Astrocyte of the spinal cord (primary cell): ENCODE data around the gene KANSL1.
"Not testable (repeated sequence)": the region's sequence is repeated elsewhere in the genome, so short reads cannot be mapped to it uniquely, and the experiment has no call there.

Experiments used
- DNase-seq: peaks from one replicate; pipeline ENCODE4 v3.0.0; 2011; ENCODE audit warnings: low read depth, low spot score
- H3K4me3 ChIP-seq: 2 replicates; pipeline ENCODE4 v1.5.1; 2011; ENCODE audit warnings: low read depth, mild to moderate bottlenecking, low read length, moderate library complexity
- CTCF ChIP-seq: IDR thresholded peaks from 2 replicates; pipeline ENCODE4 v1.5.1; 2012; ENCODE audit warnings: low read depth, mild to moderate bottlenecking, low read length, inconsistent platforms
- in situ Hi-C: cut with HindIII; loops from 2 replicates; pipeline ENCODE4 v1.10.0; 2017; ENCODE audit warnings: low sequenced_read_pairs

KANSL1 gene

GRCh38 chr17:46025510-46026165 lies 167.6 kb downstream of the KANSL1 start:
- in situ Hi-C loops, result no loop called here
- DNase-seq, result no peak
- no peak overlapping the region for H3K4me3 ChIP-seq
- no peak for TF ChIP-seq CTCF

DNA sequence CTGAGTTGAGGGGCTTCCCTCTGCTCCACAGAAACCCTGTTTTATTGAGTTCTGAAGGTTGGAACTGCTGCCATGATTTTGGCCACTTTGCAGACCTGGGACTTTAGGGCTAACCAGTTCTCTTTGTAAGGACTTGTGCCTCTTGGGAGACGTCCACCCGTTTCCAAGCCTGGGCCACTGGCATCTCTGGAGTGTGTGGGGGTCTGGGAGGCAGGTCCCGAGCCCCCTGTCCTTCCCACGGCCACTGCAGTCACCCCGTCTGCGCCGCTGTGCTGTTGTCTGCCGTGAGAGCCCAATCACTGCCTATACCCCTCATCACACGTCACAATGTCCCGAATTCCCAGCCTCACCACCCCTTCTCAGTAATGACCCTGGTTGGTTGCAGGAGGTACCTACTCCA lies 168.2 kb downstream of the KANSL1 start:
- in situ Hi-C loops, result no loop called here
- DNase-seq, result no peak
- no peak overlapping the region for H3K4me3 ChIP-seq
- no peak for TF ChIP-seq CTCF

GRCh38 chr17:46024590-46024989 lies 168.6 kb downstream of the KANSL1 start:
- TF ChIP-seq CTCF, result no peak
- in situ Hi-C loops, result no loop called here
- no peak overlapping the region for H3K4me3 ChIP-seq
- no peak for DNase-seq

DNA sequence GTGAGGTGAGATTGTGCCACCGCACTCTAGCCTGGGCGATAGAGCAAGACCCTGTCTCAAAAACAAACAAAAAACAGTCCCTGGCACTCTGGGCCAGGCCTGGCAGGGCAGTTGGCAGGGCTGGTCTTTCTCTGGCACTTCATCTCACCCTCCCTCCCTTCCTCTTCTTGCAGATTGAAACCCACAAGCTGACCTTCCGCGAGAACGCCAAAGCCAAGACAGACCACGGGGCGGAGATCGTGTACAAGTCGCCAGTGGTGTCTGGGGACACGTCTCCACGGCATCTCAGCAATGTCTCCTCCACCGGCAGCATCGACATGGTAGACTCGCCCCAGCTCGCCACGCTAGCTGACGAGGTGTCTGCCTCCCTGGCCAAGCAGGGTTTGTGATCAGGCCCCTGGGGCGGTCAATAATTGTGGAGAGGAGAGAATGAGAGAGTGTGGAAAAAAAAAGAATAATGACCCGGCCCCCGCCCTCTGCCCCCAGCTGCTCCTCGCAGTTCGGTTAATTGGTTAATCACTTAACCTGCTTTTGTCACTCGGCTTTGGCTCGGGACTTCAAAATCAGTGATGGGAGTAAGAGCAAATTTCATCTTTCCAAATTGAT lies 169.3 kb downstream of the KANSL1 start:
- DNase-seq, result no peak
- in situ Hi-C loops, result no loop called here
- no peak for TF ChIP-seq CTCF
- no peak overlapping the region for H3K4me3 ChIP-seq

DNA sequence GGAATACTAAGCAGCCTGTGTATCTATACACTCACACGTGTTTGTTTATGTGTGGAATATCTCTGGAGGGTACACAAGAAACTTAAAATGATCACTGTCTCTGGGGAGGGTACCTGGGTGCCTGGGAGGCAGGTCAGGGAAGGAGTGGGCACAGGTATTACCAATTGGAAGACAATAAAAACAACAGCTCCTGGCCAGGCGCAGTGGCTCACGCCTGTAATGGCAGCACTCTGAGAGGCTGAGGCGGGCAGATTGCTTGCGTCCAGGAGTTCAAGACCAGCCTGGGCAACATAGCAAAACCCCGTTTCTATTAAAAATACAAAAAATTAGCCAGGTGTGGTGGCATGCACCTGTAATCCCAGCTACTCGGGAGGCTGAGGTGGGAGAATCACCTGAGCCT lies 169.9 kb downstream of the KANSL1 start:
- H3K4me3 ChIP-seq, DNase-seq, in situ Hi-C loops: not testable (repeated sequence)

GRCh38 chr17:46020998-46021397 lies 172.2 kb downstream of the KANSL1 start:
- in situ Hi-C loops, result no loop called here
- TF ChIP-seq CTCF, result no peak
- DNase-seq, result no peak

GRCh38 chr17:46020023-46020761 lies 173.0 kb downstream of the KANSL1 start:
- in situ Hi-C loops, result no loop called here
- DNase-seq, result no peak
- TF ChIP-seq CTCF, result no peak
- H3K4me3 ChIP-seq, result no peak overlapping the region

More at GRCh38 chr17:46020998-46021397, 172.2 kb downstream of the KANSL1 start:
- no peak overlapping the region for H3K4me3 ChIP-seq

DNA sequence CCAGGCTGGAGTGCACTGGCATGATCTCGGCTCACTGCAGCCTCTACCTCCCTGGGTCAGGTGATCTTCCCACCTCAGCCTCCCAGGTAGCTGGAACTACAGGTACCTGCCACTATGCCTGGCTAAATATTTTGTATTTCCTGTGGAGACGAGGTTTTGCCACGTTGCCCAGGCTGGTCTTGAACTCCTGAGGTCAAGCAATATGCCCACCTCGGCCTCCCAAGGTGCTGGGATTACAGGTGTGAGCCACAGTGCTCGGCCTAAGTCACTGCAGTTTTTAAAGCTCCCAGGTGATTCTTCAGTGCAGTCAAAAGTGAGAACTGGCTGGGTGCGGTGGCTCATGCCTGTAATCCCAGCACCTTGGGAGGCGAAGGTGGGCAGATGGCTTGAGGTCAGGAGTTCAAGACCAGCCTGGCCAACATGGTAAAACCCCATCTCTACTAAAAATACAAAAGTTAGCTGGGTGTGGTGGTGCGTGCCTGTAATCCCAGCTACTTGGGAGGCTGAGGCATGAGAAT lies 173.8 kb downstream of the KANSL1 start:
- H3K4me3 ChIP-seq, DNase-seq, in situ Hi-C loops: not testable (repeated sequence)
